ENCODE measurements around the gene TFDP1.

DNA sequence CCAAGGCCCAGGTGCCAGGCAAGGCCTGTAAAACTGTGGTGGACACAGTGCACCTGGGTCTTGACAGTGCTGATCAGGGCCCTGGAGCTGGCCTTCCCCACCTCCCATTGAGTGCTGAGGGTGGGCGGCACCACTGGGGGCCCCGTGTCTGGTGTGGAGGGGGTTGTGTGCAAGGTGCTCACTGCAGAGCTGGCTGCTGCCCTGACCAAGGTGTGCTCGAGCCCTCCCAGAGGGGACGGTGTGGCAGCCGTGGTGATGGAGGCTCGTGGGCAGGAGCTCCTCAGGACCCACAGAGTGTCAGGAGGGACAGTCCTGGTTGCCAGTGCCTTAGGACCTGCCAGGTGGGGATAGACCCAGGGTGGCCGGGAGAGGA, 50.5 kb downstream of the TFDP1 start:
- TF ChIP-seq, protein P1, sequence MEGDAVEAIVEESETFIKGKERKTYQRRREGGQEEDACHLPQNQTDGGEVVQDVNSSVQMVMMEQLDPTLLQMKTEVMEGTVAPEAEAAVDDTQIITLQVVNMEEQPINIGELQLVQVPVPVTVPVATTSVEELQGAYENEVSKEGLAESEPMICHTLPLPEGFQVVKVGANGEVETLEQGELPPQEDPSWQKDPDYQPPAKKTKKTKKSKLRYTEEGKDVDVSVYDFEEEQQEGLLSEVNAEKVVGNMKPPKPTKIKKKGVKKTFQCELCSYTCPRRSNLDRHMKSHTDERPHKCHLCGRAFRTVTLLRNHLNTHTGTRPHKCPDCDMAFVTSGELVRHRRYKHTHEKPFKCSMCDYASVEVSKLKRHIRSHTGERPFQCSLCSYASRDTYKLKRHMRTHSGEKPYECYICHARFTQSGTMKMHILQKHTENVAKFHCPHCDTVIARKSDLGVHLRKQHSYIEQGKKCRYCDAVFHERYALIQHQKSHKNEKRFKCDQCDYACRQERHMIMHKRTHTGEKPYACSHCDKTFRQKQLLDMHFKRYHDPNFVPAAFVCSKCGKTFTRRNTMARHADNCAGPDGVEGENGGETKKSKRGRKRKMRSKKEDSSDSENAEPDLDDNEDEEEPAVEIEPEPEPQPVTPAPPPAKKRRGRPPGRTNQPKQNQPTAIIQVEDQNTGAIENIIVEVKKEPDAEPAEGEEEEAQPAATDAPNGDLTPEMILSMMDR (IDR thresholded peaks at IDR 0.05), result no peak
- TF ChIP-seq POLR2A (IDR thresholded peaks at IDR 0.05), result no peak
